HG03280 (cell line): ENCODE measurements around the gene ADAM10.

Experiments used
- ATAC-seq: cut with Tn5 transposase; IDR thresholded peaks from one replicate; pipeline ENCODE4 v1.9.1; 2021; ENCODE audit warnings: mild to moderate bottlenecking, moderate library complexity; ENCODE audit not compliant: unreplicated experiment

The ADAM10 gene

GRCh38 chr15:58555162-58556027 lies 194.1 kb downstream of the ADAM10 start:
- ATAC-seq, result no peak

DNA sequence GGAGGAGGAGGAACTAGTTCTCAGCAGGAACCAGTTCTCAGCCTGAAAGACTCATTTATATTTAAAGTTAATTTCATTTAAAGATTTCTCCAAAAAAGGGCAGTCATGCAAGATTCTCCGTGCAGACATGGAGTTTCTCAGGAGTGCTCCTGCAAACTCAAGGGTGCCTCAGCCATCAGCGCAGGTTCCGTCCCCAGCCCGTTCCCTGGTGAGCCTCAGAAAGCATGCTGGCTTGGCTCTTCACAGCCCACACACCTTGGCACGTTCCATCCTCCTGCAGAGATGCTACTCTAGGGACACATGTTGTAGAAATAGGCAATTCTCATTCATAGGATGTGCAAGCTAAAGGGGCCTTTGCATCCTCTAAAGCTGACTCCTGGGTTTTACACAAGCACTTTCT lies 194.7 kb downstream of the ADAM10 start:
- no peak for ATAC-seq

- ATAC-seq, result no peak
Observed at GRCh38 chr15:58553365-58553918, 196.1 kb downstream of the ADAM10 start.

DNA sequence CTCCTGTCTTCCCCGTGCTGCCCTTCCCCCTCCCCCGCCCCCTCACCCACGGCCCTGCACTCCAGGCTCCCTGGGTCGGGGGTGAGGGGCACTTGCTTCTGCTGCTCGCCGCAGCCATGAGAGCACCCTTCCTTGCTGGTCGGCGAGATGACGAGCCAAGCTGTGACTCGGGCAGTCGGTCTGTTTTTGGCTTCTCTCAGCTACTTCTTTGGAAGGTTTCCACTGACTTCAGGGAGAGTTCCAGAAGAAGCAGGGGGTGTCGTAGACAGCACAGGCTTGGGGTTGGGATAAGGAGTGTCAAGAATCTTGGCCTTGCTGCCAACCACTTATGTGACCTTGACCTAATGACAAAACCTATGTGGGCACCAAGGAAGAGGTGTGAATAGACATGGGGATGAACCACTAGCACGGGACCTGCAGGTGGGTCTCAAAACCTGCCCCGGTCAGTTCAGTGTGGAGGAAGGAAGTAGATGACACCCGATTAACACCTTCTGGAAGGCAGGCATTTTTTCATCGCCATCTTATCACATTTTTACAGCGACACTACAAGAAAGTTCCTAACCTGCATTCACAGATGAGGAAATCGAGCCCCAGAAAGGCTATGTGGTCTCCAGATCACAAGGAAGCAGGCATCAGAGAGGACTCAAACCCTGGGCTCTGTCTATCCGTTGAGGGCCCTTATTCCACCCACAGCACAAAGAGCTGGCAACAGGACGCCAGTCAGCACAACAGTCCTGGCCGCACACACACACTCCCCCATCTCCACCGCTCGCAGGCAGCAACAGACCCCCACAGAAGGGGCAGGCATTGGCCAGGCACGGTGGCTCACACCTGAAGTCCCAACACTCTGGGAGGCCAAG lies 196.8 kb downstream of the ADAM10 start:
- ATAC-seq, result no peak

GRCh38 chr15:58551764-58552504 lies 197.6 kb downstream of the ADAM10 start:
- ATAC-seq, result no peak

DNA sequence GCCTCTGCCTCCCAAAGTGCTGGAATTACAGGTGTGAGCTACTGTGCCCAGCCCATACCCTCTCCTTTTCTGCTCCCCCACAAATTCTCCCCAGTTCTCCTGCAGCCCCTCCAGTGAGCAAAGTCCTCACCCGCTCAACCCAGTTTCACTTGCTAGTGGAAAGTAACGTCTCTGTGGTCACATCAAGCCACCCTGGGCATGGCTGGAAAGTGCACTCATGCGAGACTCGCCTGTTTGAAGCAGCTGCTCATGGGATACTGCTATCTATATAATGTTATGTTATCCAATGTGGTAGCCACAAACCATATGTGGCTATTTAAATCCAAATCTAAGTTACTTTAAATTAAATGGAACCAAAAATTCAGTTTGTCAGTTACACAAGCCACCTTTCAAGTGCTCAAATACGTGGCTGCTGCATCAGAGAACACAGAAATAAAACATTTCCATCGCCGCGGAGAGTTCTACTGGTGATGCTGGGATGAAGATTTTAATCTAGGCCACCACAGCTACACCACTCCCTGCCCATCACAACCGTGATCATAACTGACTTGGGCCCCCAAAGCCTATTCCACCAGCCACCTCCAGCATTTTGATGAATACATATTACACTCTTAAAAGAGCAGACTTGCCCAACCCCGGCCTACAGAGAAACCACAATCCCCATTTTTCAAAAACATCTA lies 198.3 kb downstream of the ADAM10 start:
- no peak for ATAC-seq

DNA sequence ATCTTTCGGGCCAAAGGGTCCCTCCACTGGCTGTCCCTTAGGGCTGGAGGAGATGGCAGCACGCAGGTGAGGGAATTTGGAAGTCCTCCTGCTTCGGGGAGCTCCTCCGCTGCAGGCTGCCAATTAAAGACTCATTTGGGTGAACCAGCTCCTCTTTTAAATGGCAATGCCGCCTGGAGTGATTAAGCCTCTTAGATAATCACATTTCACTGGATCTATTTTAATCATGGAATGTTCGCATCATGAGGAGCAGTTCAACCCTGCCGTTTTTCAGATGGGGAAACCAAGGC lies 199.8 kb downstream of the ADAM10 start:
- ATAC-seq, result no peak

- no peak for ATAC-seq
Observed at GRCh38 chr15:58549013-58549784, 200.3 kb downstream of the ADAM10 start.

DNA sequence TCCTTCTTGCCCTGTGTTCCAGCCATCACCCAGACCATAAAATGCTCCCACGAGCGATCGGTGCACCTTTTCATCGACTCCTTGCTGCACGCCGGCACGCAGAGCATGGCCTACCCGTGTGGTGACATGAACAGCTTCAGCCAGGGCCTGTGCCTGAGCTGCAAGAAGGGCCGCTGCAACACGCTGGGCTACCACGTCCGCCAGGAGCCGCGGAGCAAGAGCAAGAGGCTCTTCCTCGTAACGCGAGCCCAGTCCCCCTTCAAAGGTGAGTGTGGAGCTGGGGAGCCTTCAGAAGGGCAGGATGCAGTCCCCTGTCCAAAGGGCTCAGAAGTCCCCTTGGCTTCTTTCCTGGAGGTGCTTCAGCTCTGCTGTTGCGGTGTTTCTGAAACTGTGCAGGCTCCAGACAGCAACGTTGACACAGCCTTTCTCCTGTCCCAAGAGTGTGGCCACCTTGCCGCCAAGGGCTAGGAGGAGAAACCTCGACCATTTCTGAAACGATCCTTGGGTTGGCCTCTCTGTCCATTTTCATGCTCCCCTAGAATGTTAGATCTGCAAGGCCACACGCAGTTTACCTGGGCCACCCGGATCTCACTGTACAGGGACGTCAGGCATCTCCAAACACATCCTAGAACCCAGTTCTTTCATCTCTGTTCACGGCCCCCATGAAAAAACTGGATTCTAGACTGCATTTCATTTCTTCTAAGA lies 201.0 kb downstream of the ADAM10 start:
- ATAC-seq, result no peak

DNA sequence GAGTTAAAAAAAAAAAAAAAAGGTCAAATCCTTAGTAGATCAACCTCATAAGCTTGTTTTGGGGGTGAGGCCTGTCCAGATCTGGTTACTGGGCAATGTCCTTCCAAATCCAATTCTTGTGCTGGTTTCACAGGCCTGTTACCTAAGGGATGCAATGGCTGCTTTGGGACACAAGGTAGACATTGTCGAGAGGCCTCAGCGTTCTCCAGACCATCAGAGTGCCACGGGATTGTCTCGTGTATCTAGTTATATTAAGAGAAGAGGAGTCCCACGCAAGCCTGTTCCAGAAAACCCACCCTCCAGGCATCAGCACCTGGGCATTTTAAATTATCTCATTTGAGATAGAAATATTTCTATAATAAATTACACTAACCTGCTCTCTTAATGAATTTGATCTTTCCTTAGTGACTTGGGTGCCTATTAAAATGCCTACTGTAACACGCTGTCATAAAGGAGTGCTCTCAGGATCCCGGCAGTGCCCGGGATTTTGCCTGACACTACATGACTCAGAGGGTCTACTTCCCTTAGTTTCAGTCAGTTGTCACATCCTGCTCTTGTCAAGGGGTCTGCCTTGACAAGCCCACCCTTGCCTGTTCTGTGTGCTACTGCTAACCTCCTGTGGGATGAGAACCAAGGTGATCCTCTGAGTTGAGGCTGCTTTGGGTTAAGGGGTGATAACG lies 201.7 kb downstream of the ADAM10 start:
- ATAC-seq, result no peak

GRCh38 chr15:58546635-58547627 lies 202.6 kb downstream of the ADAM10 start:
- no peak for ATAC-seq

GRCh38 chr15:58546066-58546591 lies 203.4 kb downstream of the ADAM10 start:
- no peak for ATAC-seq

DNA sequence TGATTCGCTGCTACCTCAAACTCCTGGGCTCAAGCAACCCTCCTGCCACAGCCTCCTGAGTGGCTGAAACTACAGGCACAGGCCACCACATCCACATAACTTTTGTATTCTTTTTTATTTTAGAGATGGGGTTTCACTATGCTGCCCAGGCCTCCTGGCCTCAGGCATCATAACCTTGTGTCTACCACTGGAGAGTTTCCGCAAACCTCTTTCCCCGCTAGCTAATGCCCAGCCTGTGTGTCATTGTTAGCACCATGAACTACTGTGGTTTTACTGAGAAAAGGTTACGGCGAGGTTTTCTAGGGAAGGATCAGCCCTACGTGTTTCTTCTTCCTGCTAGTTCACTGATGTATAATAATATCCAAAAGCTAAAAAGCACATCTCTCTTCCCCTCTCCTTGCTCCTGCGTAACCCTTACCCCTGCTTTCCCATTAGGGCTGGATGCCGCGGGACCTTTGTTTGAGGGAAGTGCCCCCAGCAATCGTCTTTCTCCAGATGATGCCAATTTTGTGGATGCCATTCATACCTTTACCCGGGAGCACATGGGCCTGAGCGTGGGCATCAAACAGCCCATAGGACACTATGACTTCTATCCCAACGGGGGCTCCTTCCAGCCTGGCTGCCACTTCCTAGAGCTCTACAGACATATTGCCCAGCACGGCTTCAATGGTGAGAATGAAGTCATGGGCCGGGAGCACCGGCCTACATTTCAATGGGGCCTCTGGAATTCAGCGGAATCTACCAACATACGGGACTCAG lies 204.0 kb downstream of the ADAM10 start:
- no peak for ATAC-seq

DNA sequence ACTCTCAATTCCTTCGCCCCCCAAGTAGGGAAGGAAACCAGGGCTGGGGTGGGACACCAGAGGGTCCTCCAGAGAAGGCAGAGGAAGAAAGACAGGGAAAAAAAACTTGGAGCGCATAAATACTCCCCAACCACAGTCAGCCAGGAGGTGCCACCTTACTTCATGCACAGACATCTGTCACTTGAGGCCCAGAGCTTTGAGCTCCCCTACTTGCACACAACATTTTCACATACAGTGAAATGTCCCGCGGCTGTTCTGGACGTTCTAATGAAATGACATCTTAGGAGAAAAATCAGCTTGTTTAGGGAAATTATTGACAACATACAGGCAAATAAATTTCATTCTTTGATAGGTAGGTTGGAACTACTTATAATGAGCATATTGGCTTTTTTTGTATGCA lies 204.8 kb downstream of the ADAM10 start:
- no peak for ATAC-seq

- no peak for ATAC-seq
Observed at GRCh38 chr15:58543664-58544335, 205.7 kb downstream of the ADAM10 start.
